Endothelial cell (in vitro differentiated cells): ENCODE data around the gene PLAC9. TPM values are rescaled to one million over a fixed set of nuclear protein-coding genes. Genes with fewer than 3 reads are reported as not detected.

Experiments
- DNase-seq: peaks from one replicate; pipeline ENCODE4 v3.0.0; 2021; ENCODE audit warnings: low spot score
- H3K27ac Mint-ChIP-seq: one replicate; pipeline ENCODE4 v1.8.0; 2021; ENCODE audit warnings: mixed read lengths, inconsistent platforms; ENCODE audit not compliant: unreplicated experiment
- H3K27me3 Mint-ChIP-seq: one replicate; pipeline ENCODE4 v1.8.0; 2021; ENCODE audit warnings: mild to moderate bottlenecking, moderate library complexity, mixed read lengths, inconsistent platforms; ENCODE audit not compliant: unreplicated experiment
- H3K36me3 Mint-ChIP-seq: one replicate; pipeline ENCODE4 v1.8.0; 2021; ENCODE audit warnings: mild to moderate bottlenecking, low read depth, mixed read lengths, inconsistent platforms; ENCODE audit not compliant: unreplicated experiment
- H3K4me1 Mint-ChIP-seq: one replicate; pipeline ENCODE4 v1.8.0; 2021; ENCODE audit warnings: mild to moderate bottlenecking, mixed read lengths, inconsistent platforms; ENCODE audit not compliant: unreplicated experiment
- H3K4me3 Mint-ChIP-seq: one replicate; pipeline ENCODE4 v1.8.0; 2021; ENCODE audit warnings: mild to moderate bottlenecking, mixed read lengths, inconsistent platforms; ENCODE audit not compliant: unreplicated experiment
- H3K9me3 Mint-ChIP-seq: one replicate; pipeline ENCODE4 v1.8.0; 2021; ENCODE audit warnings: mixed read lengths, inconsistent platforms; ENCODE audit not compliant: unreplicated experiment
- CTCF ChIP-seq: fragments of 200-600 bp; sonication (generic); IDR thresholded peaks from one replicate; pipeline ENCODE4 v1.5.0; 2021; ENCODE audit warnings: antibody characterized with exemption; ENCODE audit not compliant: unreplicated experiment
- total RNA-seq: library from RNA; stranded (reverse); fragmentation: NEBNext Ultra II Directional; extraction: Animal tissue kit (Norgen Biotek cat#: 25700); gene quantifications from one replicate; pipeline ENCODE4 v1.2.1, GENCODE V29; 2021; ENCODE audit not compliant: unreplicated experiment

Gene PLAC9
- total RNA-seq, 1 donor from 2014 or later = not detected

GRCh38 chr10:80187060-80187459, 54.5 kb downstream of the PLAC9 start:
- no peak for DNase-seq
- H3K36me3 Mint-ChIP-seq = no peaks in the 10 kb centered on the region
- no peak overlapping the region for H3K4me3 Mint-ChIP-seq
- no peak for TF ChIP-seq CTCF
- no peaks in the 10 kb centered on the region for H3K9me3 Mint-ChIP-seq
- H3K27ac Mint-ChIP-seq = no peak overlapping the region
- peaks cover 8% of the 10 kb centered on the region for H3K4me1 Mint-ChIP-seq
- H3K27me3 Mint-ChIP-seq = peaks cover 5% of the 10 kb centered on the region

GRCh38 chr10:80187465-80188409, 55.2 kb downstream of the PLAC9 start:
- Mint-ChIP-seq H3K4me1 (peaks cover 10% of the 10 kb centered on the region), H3K9me3 (no peaks in the 10 kb centered on the region), H3K27me3 (peaks cover 5% of the 10 kb centered on the region), H3K36me3 (no peaks in the 10 kb centered on the region), H3K27ac (no peak overlapping the region), H3K4me3 (no peak overlapping the region)
- no peak for TF ChIP-seq CTCF
- no peak for DNase-seq

- DNase-seq = no peak
- Mint-ChIP-seq H3K27me3 (peaks cover 4% of the 10 kb centered on the region), H3K4me3 (no peak overlapping the region), H3K36me3 (no peaks in the 10 kb centered on the region), H3K9me3 (no peaks in the 10 kb centered on the region), H3K27ac (no peak overlapping the region), H3K4me1 (peaks cover 10% of the 10 kb centered on the region)
- TF ChIP-seq CTCF = no peak
These were observed 56.2 kb downstream of the PLAC9 start for GRCh38 chr10:80188713-80189112.

- Mint-ChIP-seq H3K4me1 (peaks cover 14% of the 10 kb centered on the region), H3K9me3 (no peaks in the 10 kb centered on the region), H3K27ac (no peak overlapping the region), H3K27me3 (peaks cover 4% of the 10 kb centered on the region), H3K36me3 (no peaks in the 10 kb centered on the region), H3K4me3 (no peak overlapping the region)
- TF ChIP-seq CTCF = no peak
- no peak for DNase-seq
These were observed 59.2 kb downstream of the PLAC9 start for GRCh38 chr10:80191589-80192270.

- DNase-seq = no peak
- no peaks in the 10 kb centered on the region for H3K9me3 Mint-ChIP-seq
- TF ChIP-seq CTCF = no peak
- H3K36me3 Mint-ChIP-seq = no peaks in the 10 kb centered on the region
- H3K4me1 Mint-ChIP-seq = peaks cover 14% of the 10 kb centered on the region
- no peak overlapping the region for H3K4me3 Mint-ChIP-seq
- H3K27me3 Mint-ChIP-seq = peaks cover 5% of the 10 kb centered on the region
- H3K27ac Mint-ChIP-seq = no peak overlapping the region
These were observed 60.0 kb downstream of the PLAC9 start for GRCh38 chr10:80192553-80192952.
